Activated CD8-positive, alpha-beta memory T cell treated with anti-CD3 and anti-CD28 coated beads for 24 hours (primary cell): ENCODE results near the gene KLHL25.

Source experiments
- DNase-seq: peaks from one replicate; pipeline ENCODE4 v3.0.0-alpha.2; 2020

KLHL25 gene

GRCh38 chr15:85772668-85773067 lies 22.1 kb downstream of the KLHL25 start:
- no peak for DNase-seq

- no peak for DNase-seq
These were observed 22.8 kb downstream of the KLHL25 start for GRCh38 chr15:85771781-85772445.

GRCh38 chr15:85771271-85771670 lies 23.5 kb downstream of the KLHL25 start:
- no peak for DNase-seq

GRCh38 chr15:85770096-85771041 lies 24.4 kb downstream of the KLHL25 start:
- DNase-seq: no peak

GRCh38 chr15:85769182-85769900 lies 25.4 kb downstream of the KLHL25 start:
- no peak for DNase-seq

GRCh38 chr15:85768595-85769168 lies 26.0 kb downstream of the KLHL25 start:
- DNase-seq: no peak

GRCh38 chr15:85767785-85768529 lies 26.8 kb downstream of the KLHL25 start:
- no peak for DNase-seq

- no peak for DNase-seq
These were observed 28.5 kb downstream of the KLHL25 start for GRCh38 chr15:85766001-85766831.

GRCh38 chr15:85764649-85765277 lies 30.0 kb downstream of the KLHL25 start:
- no peak for DNase-seq

GRCh38 chr15:85763673-85764633 lies 30.8 kb downstream of the KLHL25 start:
- DNase-seq: no peak

GRCh38 chr15:85763157-85763556 lies 31.6 kb downstream of the KLHL25 start:
- DNase-seq: no peak

GRCh38 chr15:85762756-85763127 lies 32.0 kb downstream of the KLHL25 start:
- no peak for DNase-seq

- no peak for DNase-seq
These were observed 32.5 kb downstream of the KLHL25 start for GRCh38 chr15:85762039-85762755.

- DNase-seq: no peak
These were observed 33.1 kb downstream of the KLHL25 start for GRCh38 chr15:85761635-85762034.

GRCh38 chr15:85760531-85761371 lies 34.0 kb downstream of the KLHL25 start:
- no peak for DNase-seq

GRCh38 chr15:85760049-85760448 lies 34.7 kb downstream of the KLHL25 start:
- no peak for DNase-seq

- DNase-seq: no peak
These were observed 35.3 kb downstream of the KLHL25 start for GRCh38 chr15:85759376-85759775.

- no peak for DNase-seq
These were observed 36.1 kb downstream of the KLHL25 start for GRCh38 chr15:85758655-85758978.
